ENCODE results near the gene SND1. TPM values are rescaled to one million over a fixed set of nuclear protein-coding genes. Genes with fewer than 3 reads are reported as not detected.

Gene SND1
- total RNA-seq, 1 donor from 2014 or later: 165 TPM

DNA sequence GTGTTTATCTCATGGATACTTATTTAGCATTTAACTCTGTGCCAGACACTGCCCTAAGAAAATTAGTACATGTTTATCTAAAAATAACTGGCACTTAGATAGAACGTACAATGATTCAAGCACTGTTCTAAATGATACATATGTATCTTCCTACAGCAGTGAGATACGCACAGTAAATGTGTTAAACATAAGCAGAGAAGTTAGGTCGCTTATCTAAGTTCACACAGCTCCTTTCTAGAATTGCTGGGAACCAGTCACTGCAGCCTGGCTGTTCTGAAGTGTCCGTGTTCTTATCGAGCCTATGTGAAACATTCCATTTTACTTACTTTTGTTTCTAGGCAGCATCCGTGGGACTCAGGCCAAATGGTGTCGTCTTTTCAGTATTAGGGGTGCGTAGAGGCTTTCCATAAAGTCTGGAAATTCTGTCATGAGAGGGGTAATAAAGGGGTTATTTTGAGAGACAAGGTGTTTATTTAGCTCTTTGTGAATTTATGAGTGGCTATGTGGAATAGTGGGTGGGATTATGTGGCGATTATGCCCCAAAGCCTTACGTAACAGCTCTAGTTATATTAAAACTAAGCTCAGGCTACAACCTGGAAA, 186.9 kb downstream of the SND1 start:
- no peaks in the 10 kb centered on the region for H3K27me3 Mint-ChIP-seq (ENCODE audit: unreplicated experiment)
- peaks cover 26% of the 10 kb centered on the region for H3K4me1 Mint-ChIP-seq (ENCODE audit: low read depth, unreplicated experiment)
- no peaks in the 10 kb centered on the region for H3K9me3 Mint-ChIP-seq (ENCODE audit: unreplicated experiment)
- peaks cover 7% of the 10 kb centered on the region for H3K36me3 Mint-ChIP-seq (ENCODE audit: unreplicated experiment)
- H3K4me3 Mint-ChIP-seq (ENCODE audit: unreplicated experiment): no peak overlapping the region
- no peak for DNase-seq
- H3K27ac Mint-ChIP-seq (ENCODE audit: unreplicated experiment): no peak overlapping the region
- TF ChIP-seq, protein P1, sequence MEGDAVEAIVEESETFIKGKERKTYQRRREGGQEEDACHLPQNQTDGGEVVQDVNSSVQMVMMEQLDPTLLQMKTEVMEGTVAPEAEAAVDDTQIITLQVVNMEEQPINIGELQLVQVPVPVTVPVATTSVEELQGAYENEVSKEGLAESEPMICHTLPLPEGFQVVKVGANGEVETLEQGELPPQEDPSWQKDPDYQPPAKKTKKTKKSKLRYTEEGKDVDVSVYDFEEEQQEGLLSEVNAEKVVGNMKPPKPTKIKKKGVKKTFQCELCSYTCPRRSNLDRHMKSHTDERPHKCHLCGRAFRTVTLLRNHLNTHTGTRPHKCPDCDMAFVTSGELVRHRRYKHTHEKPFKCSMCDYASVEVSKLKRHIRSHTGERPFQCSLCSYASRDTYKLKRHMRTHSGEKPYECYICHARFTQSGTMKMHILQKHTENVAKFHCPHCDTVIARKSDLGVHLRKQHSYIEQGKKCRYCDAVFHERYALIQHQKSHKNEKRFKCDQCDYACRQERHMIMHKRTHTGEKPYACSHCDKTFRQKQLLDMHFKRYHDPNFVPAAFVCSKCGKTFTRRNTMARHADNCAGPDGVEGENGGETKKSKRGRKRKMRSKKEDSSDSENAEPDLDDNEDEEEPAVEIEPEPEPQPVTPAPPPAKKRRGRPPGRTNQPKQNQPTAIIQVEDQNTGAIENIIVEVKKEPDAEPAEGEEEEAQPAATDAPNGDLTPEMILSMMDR (IDR thresholded peaks at IDR 0.05; ENCODE audit: partially characterized antibody, unreplicated experiment): no peak

- peaks cover 31% of the 10 kb centered on the region for H3K4me1 Mint-ChIP-seq (ENCODE audit: low read depth, unreplicated experiment)
- TF ChIP-seq, protein P1 (IDR thresholded peaks at IDR 0.05; ENCODE audit: partially characterized antibody, unreplicated experiment): no peak
Observed at GRCh38 chr7:127840226-127840951, 188.4 kb downstream of the SND1 start.

GRCh38 chr7:127844165-127844564, 192.2 kb downstream of the SND1 start:
- TF ChIP-seq, protein P1 (IDR thresholded peaks at IDR 0.05; ENCODE audit: partially characterized antibody, unreplicated experiment): no peak
- no peaks in the 10 kb centered on the region for H3K36me3 Mint-ChIP-seq (ENCODE audit: unreplicated experiment)
- H3K27me3 Mint-ChIP-seq (ENCODE audit: unreplicated experiment): no peaks in the 10 kb centered on the region
- H3K4me1 Mint-ChIP-seq (ENCODE audit: low read depth, unreplicated experiment): peaks cover 43% of the 10 kb centered on the region
- no peak overlapping the region for H3K4me3 Mint-ChIP-seq (ENCODE audit: unreplicated experiment)
- DNase-seq: no peak
- no peaks in the 10 kb centered on the region for H3K9me3 Mint-ChIP-seq (ENCODE audit: unreplicated experiment)
- peak overlapping the region; percentile 23 for H3K27ac Mint-ChIP-seq (ENCODE audit: unreplicated experiment)

More at GRCh38 chr7:127840226-127840951, 188.4 kb downstream of the SND1 start:
- no peak overlapping the region for H3K4me3 Mint-ChIP-seq (ENCODE audit: unreplicated experiment)
- H3K27ac Mint-ChIP-seq (ENCODE audit: unreplicated experiment): no peak overlapping the region
- H3K36me3 Mint-ChIP-seq (ENCODE audit: unreplicated experiment): peaks cover 7% of the 10 kb centered on the region
- H3K9me3 Mint-ChIP-seq (ENCODE audit: unreplicated experiment): no peaks in the 10 kb centered on the region
- H3K27me3 Mint-ChIP-seq (ENCODE audit: unreplicated experiment): no peaks in the 10 kb centered on the region
- DNase-seq: no peak

DNA sequence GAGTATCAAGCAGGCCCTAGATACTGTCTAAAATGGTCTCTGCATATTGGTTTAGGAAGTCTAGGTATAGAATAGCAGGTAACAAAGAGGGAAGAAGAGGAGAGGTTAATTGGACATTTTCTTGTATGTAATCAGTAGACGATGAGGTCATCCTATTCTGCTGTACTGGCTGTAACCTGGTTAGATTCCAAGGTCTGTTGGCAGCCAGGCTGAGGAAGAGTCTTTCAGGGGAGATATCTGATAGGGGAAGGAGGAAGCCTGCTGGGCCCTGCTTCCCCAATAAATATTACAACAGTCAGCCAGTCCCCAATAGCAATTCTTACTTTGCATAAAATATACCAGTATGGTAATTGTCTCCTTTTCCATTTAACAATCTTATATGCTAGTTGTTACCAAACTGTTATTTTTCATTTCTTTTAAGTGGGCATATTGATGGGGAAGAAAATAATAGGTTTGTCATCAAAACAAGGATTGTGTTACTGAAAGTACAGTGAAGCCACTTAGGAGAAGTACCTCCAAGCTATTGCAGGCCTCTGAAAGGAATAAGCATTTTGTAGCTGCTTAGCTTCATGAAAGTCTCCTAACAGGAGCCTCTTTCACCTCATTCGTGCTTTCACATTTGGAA, 192.8 kb downstream of the SND1 start:
- TF ChIP-seq, protein P1 (IDR thresholded peaks at IDR 0.05; ENCODE audit: partially characterized antibody, unreplicated experiment): no peak
- Mint-ChIP-seq H3K4me3 (ENCODE audit: unreplicated experiment) (no peak overlapping the region), H3K9me3 (ENCODE audit: unreplicated experiment) (no peaks in the 10 kb centered on the region), H3K27ac (ENCODE audit: unreplicated experiment) (peak overlapping the region; percentile 23), H3K4me1 (ENCODE audit: low read depth, unreplicated experiment) (peaks cover 43% of the 10 kb centered on the region), H3K27me3 (ENCODE audit: unreplicated experiment) (no peaks in the 10 kb centered on the region), H3K36me3 (ENCODE audit: unreplicated experiment) (no peaks in the 10 kb centered on the region)
- DNase-seq: no peak
